Mesenchymal stem cell (in vitro differentiated cells and primary cell): ENCODE results near the gene OIT3.

ENCODE experiments used
- DNase-seq: peaks from one replicate; pipeline ENCODE4 v3.0.0-alpha.2; 2013
- H2AFZ ChIP-seq: one replicate; pipeline ENCODE4 v1.6.1; 2013; ENCODE audit warnings: low read depth, mild to moderate bottlenecking, control low read depth, inconsistent platforms, low read length, moderate library complexity
- H2AK5ac ChIP-seq: 2 replicates; pipeline ENCODE4 v1.6.1; 2013; ENCODE audit warnings: low read length, moderate library complexity, mild to moderate bottlenecking, inconsistent platforms; ENCODE audit not compliant: severe bottlenecking
- H2BK120ac ChIP-seq: one replicate; pipeline ENCODE4 v1.6.1; 2013; ENCODE audit warnings: low read depth, mild to moderate bottlenecking, inconsistent platforms, low read length, moderate library complexity
- H2BK12ac ChIP-seq, 2 experiments: one replicate each; pipeline ENCODE4 v1.6.1; 2013; ENCODE audit warnings: inconsistent platforms in 2 of 2, low read length in 2 of 2, mild to moderate bottlenecking in 2 of 2, moderate library complexity in 2 of 2, control low read depth in 1 of 2
- H2BK15ac ChIP-seq: one replicate; pipeline ENCODE4 v1.6.1; 2013; ENCODE audit warnings: mild to moderate bottlenecking, low read depth, inconsistent platforms; ENCODE audit not compliant: poor library complexity, severe bottlenecking
- H2BK5ac ChIP-seq: 2 replicates; pipeline ENCODE4 v1.6.1; 2013; ENCODE audit warnings: low read depth, mild to moderate bottlenecking, low read length, control low read depth, inconsistent platforms; ENCODE audit not compliant: poor library complexity, severe bottlenecking
- H3K14ac ChIP-seq, 2 experiments: one replicate each; pipeline ENCODE4 v1.6.1; 2013; ENCODE audit warnings: inconsistent platforms in 2 of 2, low read length in 2 of 2, control low read depth in 1 of 2, mild to moderate bottlenecking in 1 of 2, moderate library complexity in 1 of 2
- H3K18ac ChIP-seq, 2 experiments: one replicate each; pipeline ENCODE4 v1.6.1; 2013; ENCODE audit warnings: inconsistent platforms in 2 of 2, low read length in 2 of 2, control low read depth in 1 of 2, low read depth in 1 of 2, mild to moderate bottlenecking in 1 of 2
- H3K23ac ChIP-seq, 2 experiments: one replicate each; pipeline ENCODE4 v1.6.1; 2013; ENCODE audit warnings: inconsistent platforms in 2 of 2, low read length in 2 of 2, mild to moderate bottlenecking in 2 of 2, moderate library complexity in 2 of 2, control low read depth in 1 of 2
- H3K27ac ChIP-seq: 2 replicates; pipeline ENCODE4 v1.5.1; 2013; ENCODE audit warnings: mild to moderate bottlenecking, moderate library complexity, low read length, control low read depth, inconsistent platforms; ENCODE audit not compliant: poor library complexity, severe bottlenecking
- H3K27me3 ChIP-seq, 2 experiments: 2 replicates each; pipeline versions ENCODE4 v1.6.1 to v1.7.0; 2013; ENCODE audit warnings: low read length in 2 of 2, mild to moderate bottlenecking in 2 of 2, moderate library complexity in 2 of 2, control low read depth in 1 of 2, inconsistent platforms in 1 of 2; ENCODE audit not compliant: control insufficient read depth in 1 of 2, insufficient read depth in 1 of 2
- H3K36me3 ChIP-seq, 2 experiments: 2 replicates each; pipeline versions ENCODE4 v1.6.1 to v1.7.0; 2013; ENCODE audit warnings: low read length in 2 of 2, control low read depth in 1 of 2, inconsistent platforms in 1 of 2, low read depth in 1 of 2, mild to moderate bottlenecking in 1 of 2; ENCODE audit not compliant: insufficient read depth in 2 of 2, control insufficient read depth in 1 of 2
- H3K4ac ChIP-seq, 2 experiments: one replicate each; pipeline ENCODE4 v1.6.1; 2013; ENCODE audit warnings: inconsistent platforms in 2 of 2, low read length in 2 of 2, mild to moderate bottlenecking in 2 of 2, moderate library complexity in 2 of 2, control low read depth in 1 of 2, low read depth in 1 of 2
- H3K4me1 ChIP-seq: 2 replicates; pipeline ENCODE4 v1.6.1; 2013; ENCODE audit warnings: low read depth, low read length, control low read depth; ENCODE audit not compliant: control insufficient read depth, insufficient read depth
- H3K4me2 ChIP-seq: 2 replicates; pipeline ENCODE4 v1.6.1; 2013; ENCODE audit warnings: low read length, mild to moderate bottlenecking, inconsistent platforms; ENCODE audit not compliant: poor library complexity, severe bottlenecking
- H3K4me3 ChIP-seq, 2 experiments: 2 replicates each; pipeline versions ENCODE4 v1.5.1 to v1.7.0; 2013; ENCODE audit warnings: low read length in 2 of 2, mild to moderate bottlenecking in 2 of 2, control low read depth in 1 of 2, low read depth in 1 of 2; ENCODE audit not compliant: insufficient read depth in 1 of 2
- H3K79me1 ChIP-seq: replicated peaks from 2 replicates; pipeline ENCODE4 v1.6.1; 2013; ENCODE audit warnings: mild to moderate bottlenecking, control low read depth, low read length, inconsistent platforms; ENCODE audit not compliant: poor library complexity, severe bottlenecking
- H3K9ac ChIP-seq: 2 replicates; pipeline ENCODE4 v1.7.0; 2013; ENCODE audit warnings: mild to moderate bottlenecking, low read length, moderate library complexity
- H3K9me3 ChIP-seq: 2 replicates; pipeline ENCODE4 v1.7.0; 2013; ENCODE audit warnings: mild to moderate bottlenecking, low read length; ENCODE audit not compliant: control insufficient read depth
- H4K8ac ChIP-seq: one replicate; pipeline ENCODE4 v1.6.1; 2013; ENCODE audit warnings: inconsistent platforms, mild to moderate bottlenecking, low read length, moderate library complexity
- H4K91ac ChIP-seq: one replicate; pipeline ENCODE4 v1.6.1; 2013; ENCODE audit warnings: mild to moderate bottlenecking, low read length, inconsistent platforms
- WGBS: methylation state at CpG from one replicate; pipeline ENCODE4 v1.1.7; 2013; ENCODE audit warnings: mixed read lengths; 5-methylcytosine and 5-hydroxymethylcytosine counted together

Gene OIT3

GRCh38 chr10:72858067-72858466 lies 35.5 kb upstream of the OIT3 start:
- 99% methylated on average over 6 of the region's 6 CpGs for WGBS
- H3K4ac ChIP-seq = no peak overlapping the region
- H3K23ac ChIP-seq = no peak overlapping the region
- no peak overlapping the region for H3K27ac ChIP-seq
- H4K91ac ChIP-seq = no peak overlapping the region
- no peak overlapping the region for H2BK120ac ChIP-seq
- no peak overlapping the region for H3K4me2 ChIP-seq
- no peak overlapping the region for H2AK5ac ChIP-seq
- H2AFZ ChIP-seq = no peak overlapping the region
- H3K4me1 ChIP-seq = no peaks in the 10 kb centered on the region
- no peaks in the 10 kb centered on the region for H3K27me3 ChIP-seq
- H3K36me3 ChIP-seq = peaks cover 10 to 32% of the 10 kb centered on the region in 2 experiments
- no peak overlapping the region for H3K18ac ChIP-seq
- no peak overlapping the region for H3K9ac ChIP-seq
- no peaks in the 10 kb centered on the region for H3K9me3 ChIP-seq
- DNase-seq = no peak
- no peak overlapping the region for H2BK5ac ChIP-seq
- H3K14ac ChIP-seq = no peak overlapping the region
- no peak overlapping the region for H2BK15ac ChIP-seq
- H4K8ac ChIP-seq = no peak overlapping the region
- no peak overlapping the region for H3K4me3 ChIP-seq
- peaks cover 5% of the 10 kb centered on the region for H3K79me1 ChIP-seq
- no peak overlapping the region for H2BK12ac ChIP-seq

- peaks cover 2% of the 10 kb centered on the region for H3K79me1 ChIP-seq
- H2BK120ac ChIP-seq = no peak overlapping the region
- H3K27me3 ChIP-seq = no peaks in the 10 kb centered on the region
- H2BK15ac ChIP-seq = no peak overlapping the region
- peaks cover 10 to 41% of the 10 kb centered on the region in 2 experiments for H3K36me3 ChIP-seq
- no peak overlapping the region for H3K4ac ChIP-seq
- H3K18ac ChIP-seq = no peak overlapping the region
- no peak overlapping the region for H4K8ac ChIP-seq
- no peak overlapping the region for H3K9ac ChIP-seq
- no peaks in the 10 kb centered on the region for H3K9me3 ChIP-seq
- H2AFZ ChIP-seq = no peak overlapping the region
- H3K4me2 ChIP-seq = no peak overlapping the region
- no peak overlapping the region for H2AK5ac ChIP-seq
- H2BK5ac ChIP-seq = no peak overlapping the region
- no peak for DNase-seq
- H3K23ac ChIP-seq = no peak overlapping the region
- WGBS = over 99% methylated on average over 2 of the region's 2 CpGs
- H3K4me1 ChIP-seq = no peaks in the 10 kb centered on the region
- no peak overlapping the region for H4K91ac ChIP-seq
- H2BK12ac ChIP-seq = no peak overlapping the region
- H3K14ac ChIP-seq = no peak overlapping the region
- no peak overlapping the region for H3K4me3 ChIP-seq
- H3K27ac ChIP-seq = no peak overlapping the region
Observed at GRCh38 chr10:72862957-72863356, 30.6 kb upstream of the OIT3 start.

GRCh38 chr10:72875250-72876055 lies 18.1 kb upstream of the OIT3 start:
- Histone ChIP-seq H3K36me3 (peaks cover 10 to 54% of the 10 kb centered on the region in 2 experiments), H3K79me1 (peaks cover 3% of the 10 kb centered on the region), H2BK5ac (no peak overlapping the region), H3K9me3 (peaks cover 16% of the 10 kb centered on the region), H3K4me3 (no peak overlapping the region), H3K4me2 (no peak overlapping the region), H3K23ac (no peak overlapping the region), H3K18ac (no peak overlapping the region), H3K4me1 (no peaks in the 10 kb centered on the region), H3K9ac (no peak overlapping the region), H4K8ac (no peak overlapping the region), H2BK12ac (no peak overlapping the region), H2AFZ (no peak overlapping the region), H2BK15ac (no peak overlapping the region), H2BK120ac (no peak overlapping the region), H3K27me3 (no peaks in the 10 kb centered on the region), H3K27ac (no peak overlapping the region), H3K4ac (no peak overlapping the region), H3K14ac (no peak overlapping the region), H2AK5ac (no peak overlapping the region), H4K91ac (no peak overlapping the region)
- 100% methylated on average over 2 of the region's 3 CpGs for WGBS
- peak; percentile 40 for DNase-seq

- Histone ChIP-seq H2AFZ (no peak overlapping the region), H3K27me3 (no peaks in the 10 kb centered on the region), H2BK12ac (no peak overlapping the region), H2BK120ac (no peak overlapping the region), H3K4me1 (no peaks in the 10 kb centered on the region), H2AK5ac (no peak overlapping the region), H3K4ac (no peak overlapping the region), H3K4me3 (no peak overlapping the region), H3K4me2 (no peak overlapping the region), H3K27ac (no peak overlapping the region), H2BK15ac (no peak overlapping the region), H3K14ac (no peak overlapping the region), H3K18ac (no peak overlapping the region), H2BK5ac (no peak overlapping the region), H3K9ac (no peak overlapping the region), H3K9me3 (peaks cover 16% of the 10 kb centered on the region), H4K91ac (no peak overlapping the region), H3K36me3 (peaks cover 7 to 38% of the 10 kb centered on the region in 2 experiments), H3K23ac (no peak overlapping the region), H4K8ac (no peak overlapping the region), H3K79me1 (peaks cover 2% of the 10 kb centered on the region)
- 100% methylated on average over 1 of the region's 2 CpGs for WGBS
- DNase-seq = no peak
Observed at GRCh38 chr10:72879245-72879644, 14.3 kb upstream of the OIT3 start.
